Measurements from ENCODE around the gene NTNG1. TPM values are rescaled to one million over a fixed set of nuclear protein-coding genes. Genes with fewer than 3 reads are reported as not detected.

Gene NTNG1
- total RNA-seq, 3 donors from 2014 or later (not counting 1 experiment from before 2014, with no cell fraction given), result 0.58 TPM; not detected in 2

GRCh38 chr1:107264561-107264960 is 123.7 kb downstream of the NTNG1 start:
- Mint-ChIP-seq H3K27ac (no peak overlapping the region), H3K4me1 (no peaks in the 10 kb centered on the region), H3K27me3 (ENCODE audit: low read depth in 2 of 2) (peaks cover 0 to 4% of the 10 kb centered on the region in 2 donors), H3K9me3 (peaks cover 0 to 4% of the 10 kb centered on the region in 2 donors), H3K4me3 (no peak overlapping the region), H3K36me3 (no peaks in the 10 kb centered on the region)
- Histone ChIP-seq H3K4me1 (ENCODE audit: control insufficient read depth, insufficient read depth, low read length) (no peaks in the 10 kb centered on the region), H3K9me3 (ENCODE audit: control insufficient read depth, insufficient read depth, low read length) (no peaks in the 10 kb centered on the region), H3K4me3 (ENCODE audit: low read length) (no peak overlapping the region), H3K27me3 (ENCODE audit: control insufficient read depth, insufficient read depth, low read length) (no peaks in the 10 kb centered on the region), H3K27ac (ENCODE audit: low read length) (no peak overlapping the region), H3K36me3 (ENCODE audit: control insufficient read depth, insufficient read depth, low read length) (no peaks in the 10 kb centered on the region)
- TF ChIP-seq CTCF (IDR thresholded peaks at IDR 0.05), result no peak
- intact Hi-C loops (cut with micrococcal nuclease), result no loop called here
- ATAC-seq, result no peak
- DNase-seq, result no peak
- WGBS (ENCODE audit: insufficient coverage), result no CpG with 5 or more reads among the region's 1 CpG

GRCh38 chr1:107267489-107267888 is 126.7 kb downstream of the NTNG1 start:
- no peak for TF ChIP-seq CTCF (IDR thresholded peaks at IDR 0.05)
- no peak overlapping the region for H3K27ac Mint-ChIP-seq
- H3K9me3 ChIP-seq (ENCODE audit: control insufficient read depth, insufficient read depth, low read length), result no peaks in the 10 kb centered on the region

GRCh38 chr1:107272321-107272720 is 131.5 kb downstream of the NTNG1 start:
- Histone ChIP-seq H3K4me1 (ENCODE audit: control insufficient read depth, insufficient read depth, low read length) (no peaks in the 10 kb centered on the region), H3K9me3 (ENCODE audit: control insufficient read depth, insufficient read depth, low read length) (no peaks in the 10 kb centered on the region), H3K4me3 (ENCODE audit: low read length) (no peak overlapping the region), H3K27ac (ENCODE audit: low read length) (no peak overlapping the region), H3K27me3 (ENCODE audit: control insufficient read depth, insufficient read depth, low read length) (no peaks in the 10 kb centered on the region), H3K36me3 (ENCODE audit: control insufficient read depth, insufficient read depth, low read length) (no peaks in the 10 kb centered on the region)
- Mint-ChIP-seq H3K9me3 (no peaks in the 10 kb centered on the region), H3K4me3 (no peak overlapping the region), H3K36me3 (no peaks in the 10 kb centered on the region), H3K27me3 (ENCODE audit: low read depth in 2 of 2) (no peaks in the 10 kb centered on the region), H3K4me1 (no peaks in the 10 kb centered on the region), H3K27ac (no peak overlapping the region)
- intact Hi-C loops (cut with micrococcal nuclease), result no loop called here
- WGBS (ENCODE audit: insufficient coverage), result 84% methylated on average over 3 of the region's 4 CpGs
- ATAC-seq (no peak), DNase-seq (no peak)
- no peak for TF ChIP-seq CTCF (IDR thresholded peaks at IDR 0.05)

More at GRCh38 chr1:107267489-107267888, 126.7 kb downstream of the NTNG1 start:
- Histone ChIP-seq H3K4me1 (ENCODE audit: control insufficient read depth, insufficient read depth, low read length) (no peaks in the 10 kb centered on the region), H3K4me3 (ENCODE audit: low read length) (no peak overlapping the region), H3K27ac (ENCODE audit: low read length) (no peak overlapping the region), H3K36me3 (ENCODE audit: control insufficient read depth, insufficient read depth, low read length) (no peaks in the 10 kb centered on the region), H3K27me3 (ENCODE audit: control insufficient read depth, insufficient read depth, low read length) (no peaks in the 10 kb centered on the region)
- H3K4me1 Mint-ChIP-seq, result no peaks in the 10 kb centered on the region
- H3K27me3 Mint-ChIP-seq (ENCODE audit: low read depth in 2 of 2), result peaks cover 0 to 4% of the 10 kb centered on the region in 2 donors
- intact Hi-C loops (cut with micrococcal nuclease), result no loop called here
- no peak overlapping the region for H3K4me3 Mint-ChIP-seq
- no peak for ATAC-seq
- WGBS (ENCODE audit: insufficient coverage), result 73% methylated on average over 3 of the region's 3 CpGs
- H3K36me3 Mint-ChIP-seq, result no peaks in the 10 kb centered on the region
- no peak for DNase-seq
- H3K9me3 Mint-ChIP-seq, result peaks cover 0 to 2% of the 10 kb centered on the region in 2 donors

GRCh38 chr1:107273515-107273914 is 132.7 kb downstream of the NTNG1 start:
- no peak for DNase-seq
- Histone ChIP-seq H3K27me3 (ENCODE audit: control insufficient read depth, insufficient read depth, low read length) (no peaks in the 10 kb centered on the region), H3K4me1 (ENCODE audit: control insufficient read depth, insufficient read depth, low read length) (no peaks in the 10 kb centered on the region), H3K9me3 (ENCODE audit: control insufficient read depth, insufficient read depth, low read length) (no peaks in the 10 kb centered on the region), H3K27ac (ENCODE audit: low read length) (no peak overlapping the region), H3K4me3 (ENCODE audit: low read length) (no peak overlapping the region), H3K36me3 (ENCODE audit: control insufficient read depth, insufficient read depth, low read length) (no peaks in the 10 kb centered on the region)
- no peak for TF ChIP-seq CTCF (IDR thresholded peaks at IDR 0.05)
- Mint-ChIP-seq H3K27ac (no peak overlapping the region), H3K4me1 (no peaks in the 10 kb centered on the region), H3K27me3 (ENCODE audit: low read depth in 2 of 2) (no peaks in the 10 kb centered on the region), H3K9me3 (no peaks in the 10 kb centered on the region), H3K36me3 (no peaks in the 10 kb centered on the region), H3K4me3 (no peak overlapping the region)
- no peak for ATAC-seq
- intact Hi-C loops (cut with micrococcal nuclease), result no loop called here
- WGBS (ENCODE audit: insufficient coverage), result 65% methylated on average over 3 of the region's 3 CpGs
